A673 (cell line): ENCODE data around the gene SELENON. TPM values are rescaled to one million over a fixed set of nuclear protein-coding genes. Genes with fewer than 3 reads are reported as not detected.
"Not testable (repeated sequence)": the region's sequence is repeated elsewhere in the genome, so short reads cannot be mapped to it uniquely, and the experiment has no call there.

Experiments used
- BruUV-seq: library from RNA; stranded (reverse); fragments of 400-500 nt; replicated peaks from 2 replicates; lab custom pipeline; 2021; lab: Mats Ljungman, UMichigan
- CTCF ChIA-PET: fragments of 300-600 bp; sonication (Branson Sonifier 250); formaldehyde crosslinking; loops from one replicate; lab custom pipeline; 2022; ENCODE audit warnings: antibody characterized with exemption; lab: Charles Lee
- POLR2A ChIA-PET: fragments of 300-600 bp; sonication (Branson Sonifier 250); formaldehyde crosslinking; loops from one replicate; lab custom pipeline; 2022; ENCODE audit warnings: antibody characterized with exemption; ENCODE audit not compliant: low non-redundant PET; lab: Charles Lee
- DNase-seq: peaks from one replicate; pipeline ENCODE4 v3.0.0-alpha.2; 2015; ENCODE audit warnings: low spot score
- H3K27ac ChIP-seq: fragments of 200-600 bp; sonication (generic); 2 replicates; pipeline ENCODE4 v1.5.1; 2016; ENCODE audit warnings: mixed run types, low read depth, mild to moderate bottlenecking, mixed read lengths, antibody characterized with exemption, low read length; ENCODE audit not compliant: poor library complexity, severe bottlenecking
- H3K27me3 ChIP-seq: fragments of 200-600 bp; sonication (generic); replicated peaks from 2 replicates; pipeline ENCODE4 v1.6.1; 2017; ENCODE audit warnings: mixed run types, low read depth, mild to moderate bottlenecking, mixed read lengths, antibody characterized with exemption, low read length; ENCODE audit not compliant: insufficient read depth, poor library complexity
- H3K36me3 ChIP-seq: fragments of 200-600 bp; sonication (generic); 2 replicates; pipeline ENCODE4 v1.6.1; 2016; ENCODE audit warnings: mixed run types, mild to moderate bottlenecking, mixed read lengths, antibody characterized with exemption, low read length; ENCODE audit not compliant: insufficient read depth, poor library complexity, severe bottlenecking
- H3K4me1 ChIP-seq: fragments of 200-600 bp; sonication (generic); 2 replicates; pipeline ENCODE4 v1.6.1; 2017; ENCODE audit warnings: mixed run types, mild to moderate bottlenecking, mixed read lengths, antibody characterized with exemption, low read length; ENCODE audit not compliant: insufficient read depth, poor library complexity, severe bottlenecking
- H3K4me3 ChIP-seq: fragments of 200-600 bp; sonication (generic); 2 replicates; pipeline ENCODE4 v1.5.1; 2016; ENCODE audit warnings: low read depth, mixed run types, mild to moderate bottlenecking, mixed read lengths, low read length; ENCODE audit not compliant: poor library complexity, severe bottlenecking
- H3K9me3 ChIP-seq: fragments of 200-600 bp; sonication (generic); 2 replicates; pipeline ENCODE4 v1.6.1; 2016; ENCODE audit warnings: mixed run types, low read depth, mild to moderate bottlenecking, mixed read lengths, antibody characterized with exemption, low read length; ENCODE audit not compliant: poor library complexity, severe bottlenecking
- CTCF ChIP-seq: fragments of 300-800, 200-600 bp; sonication (generic); conservative IDR thresholded peaks from 2 replicates; pipeline ENCODE4 v1.5.1; 2017; ENCODE audit warnings: low read depth, mild to moderate bottlenecking, antibody characterized with exemption, low read length, moderate library complexity, mixed read lengths
- EZH2 ChIP-seq: fragments of 200-600 bp; sonication (generic); IDR thresholded peaks from 2 replicates; pipeline ENCODE4 v1.6.1; 2017; ENCODE audit warnings: borderline replicate concordance, low read depth, mild to moderate bottlenecking, mixed read lengths, antibody characterized with exemption, low read length; ENCODE audit not compliant: poor library complexity, severe bottlenecking
- intact Hi-C: fragments of 100-400 bp; cut with micrococcal nuclease; formaldehyde crosslinking; loops from one replicate; pipeline ENCODE4 v1.10.0; 2022; ENCODE audit not compliant: unreplicated experiment
- total RNA-seq: library from RNA; stranded (reverse); gene quantifications from 2 replicates; pipeline ENCODE4 v1.2.3, GENCODE V29; 2021

Gene SELENON
- total RNA-seq, 1 experiment from 2014 or later, result 50.4 TPM

GRCh38 chr1:25836695-25837094 is 36.7 kb downstream of the SELENON start:
- H3K4me1 ChIP-seq, result peaks cover 16% of the 10 kb centered on the region
- POLR2A ChIA-PET, result no interaction called here
- peak; percentile 38 for DNase-seq
- CTCF ChIA-PET, result interaction anchor here (0.6 kb wide), 1 partner anchor 49 kb away, joined by 6 read pairs; no protein-coding TSS in a partner anchor
- no peaks in the 10 kb centered on the region for H3K9me3 ChIP-seq
- no peak overlapping the region for H3K4me3 ChIP-seq
- BruUV-seq, result no TSS peak
- H3K27ac ChIP-seq, result no peak overlapping the region
- TF ChIP-seq EZH2 (no peak), CTCF (no peak)
- no peaks in the 10 kb centered on the region for H3K27me3 ChIP-seq
- peaks cover 52% of the 10 kb centered on the region for H3K36me3 ChIP-seq
- intact Hi-C loops, result loop anchor here (10.0 kb wide), 1 partner anchor 158 kb away; the partner anchor contains the start of gene PAFAH2

GRCh38 chr1:25837262-25837875 is 37.4 kb downstream of the SELENON start:
- no peak overlapping the region for H3K4me3 ChIP-seq
- no peak for DNase-seq
- TF ChIP-seq CTCF (peak; percentile 46), EZH2 (no peak)
- H3K36me3 ChIP-seq, result peaks cover 45% of the 10 kb centered on the region
- H3K27ac ChIP-seq, result no peak overlapping the region
- ChIA-PET CTCF (interaction anchor here (0.5 kb wide), 1 partner anchor 15 kb away, joined by 5 read pairs; no protein-coding TSS in a partner anchor), POLR2A (no interaction called here)
- H3K9me3 ChIP-seq, result no peaks in the 10 kb centered on the region
- BruUV-seq, result no TSS peak
- intact Hi-C loops, result loop anchor here (10.0 kb wide), 1 partner anchor 157 kb away; the partner anchor contains the start of gene PAFAH2
- peaks cover 11% of the 10 kb centered on the region for H3K4me1 ChIP-seq
- no peaks in the 10 kb centered on the region for H3K27me3 ChIP-seq

GRCh38 chr1:25839808-25840207 is 39.8 kb downstream of the SELENON start:
- not testable (repeated sequence) for H3K4me3 ChIP-seq, H3K27ac ChIP-seq, H3K27me3 ChIP-seq, H3K9me3 ChIP-seq, DNase-seq, H3K4me1 ChIP-seq, BruUV-seq
- peaks cover 23% of the 10 kb centered on the region for H3K36me3 ChIP-seq
- CTCF ChIA-PET, result interaction anchor here (0.6 kb wide), 1 partner anchor 52 kb away, joined by 8 read pairs; no protein-coding TSS in a partner anchor
- intact Hi-C loops, result loop anchor here (10.0 kb wide), 1 partner anchor 155 kb away; the partner anchor contains the start of gene PAFAH2
- POLR2A ChIA-PET, result interaction anchor here (0.7 kb wide), 1 partner anchor 31 kb away, joined by 3 read pairs; no protein-coding TSS in a partner anchor

- CTCF ChIA-PET, result no interaction called here
- Histone ChIP-seq H3K27me3 (no peaks in the 10 kb centered on the region), H3K4me1 (no peaks in the 10 kb centered on the region), H3K36me3 (no peaks in the 10 kb centered on the region), H3K27ac (no peak overlapping the region), H3K9me3 (no peaks in the 10 kb centered on the region), H3K4me3 (no peak overlapping the region)
- no peak for TF ChIP-seq CTCF
- TF ChIP-seq EZH2, result no peak
- DNase-seq, result no peak
- POLR2A ChIA-PET, result no interaction called here
- no TSS peak for BruUV-seq
- intact Hi-C loops, result no loop called here
Observed at GRCh38 chr1:25843483-25843882, 43.5 kb downstream of the SELENON start.
